Gastrocnemius medialis (tissue), 4 donors: ENCODE measurements around the gene DYNLT5.

ENCODE experiments used
- POLR2A ChIP-seq, 2 donors: fragments of 450-650 bp; IDR thresholded peaks; one replicate each; pipeline ENCODE4 v1.6.1; 2017; ENCODE audit warnings: antibody characterized with exemption in 2 of 2, mild to moderate bottlenecking in 2 of 2, moderate library complexity in 2 of 2
- TF ChIP-seq, protein P1 (sequence below), 5 experiments: fragments of 450-650 bp in 3 of 5; fragments of 200-600 bp in 2 of 5; sonication (generic) in 2 of 5; IDR thresholded peaks in 4 of 5; conservative IDR thresholded peaks in 1 of 5; 1 replicate in 4 of 5; 2 replicates in 1 of 5; pipeline ENCODE4 v1.5.1; 2016 to 2019; ENCODE audit warnings: antibody characterized with exemption in 5 of 5, mild to moderate bottlenecking in 3 of 5, moderate library complexity in 3 of 5

DNA sequence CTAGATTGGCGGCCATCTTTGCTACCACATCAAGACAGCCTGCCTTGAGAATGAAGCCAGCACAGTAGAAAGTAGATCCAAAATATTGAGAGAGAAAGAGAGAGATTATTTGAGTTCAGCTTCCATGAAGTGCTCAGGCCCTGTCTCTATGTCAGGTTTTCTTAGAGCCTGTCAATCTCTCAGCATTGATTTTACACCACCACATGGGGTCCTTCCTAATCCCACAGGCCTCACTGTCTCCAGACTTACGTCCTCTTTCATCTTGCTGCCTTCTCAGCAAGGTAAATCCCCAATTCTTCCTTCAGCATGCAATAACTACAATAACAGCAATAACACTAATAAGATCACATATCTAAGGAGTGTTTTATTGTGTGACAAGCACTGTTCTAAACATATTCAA, 21.0 kb downstream of the DYNLT5 start:
- TF ChIP-seq, protein P1, sequence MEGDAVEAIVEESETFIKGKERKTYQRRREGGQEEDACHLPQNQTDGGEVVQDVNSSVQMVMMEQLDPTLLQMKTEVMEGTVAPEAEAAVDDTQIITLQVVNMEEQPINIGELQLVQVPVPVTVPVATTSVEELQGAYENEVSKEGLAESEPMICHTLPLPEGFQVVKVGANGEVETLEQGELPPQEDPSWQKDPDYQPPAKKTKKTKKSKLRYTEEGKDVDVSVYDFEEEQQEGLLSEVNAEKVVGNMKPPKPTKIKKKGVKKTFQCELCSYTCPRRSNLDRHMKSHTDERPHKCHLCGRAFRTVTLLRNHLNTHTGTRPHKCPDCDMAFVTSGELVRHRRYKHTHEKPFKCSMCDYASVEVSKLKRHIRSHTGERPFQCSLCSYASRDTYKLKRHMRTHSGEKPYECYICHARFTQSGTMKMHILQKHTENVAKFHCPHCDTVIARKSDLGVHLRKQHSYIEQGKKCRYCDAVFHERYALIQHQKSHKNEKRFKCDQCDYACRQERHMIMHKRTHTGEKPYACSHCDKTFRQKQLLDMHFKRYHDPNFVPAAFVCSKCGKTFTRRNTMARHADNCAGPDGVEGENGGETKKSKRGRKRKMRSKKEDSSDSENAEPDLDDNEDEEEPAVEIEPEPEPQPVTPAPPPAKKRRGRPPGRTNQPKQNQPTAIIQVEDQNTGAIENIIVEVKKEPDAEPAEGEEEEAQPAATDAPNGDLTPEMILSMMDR (IDR thresholded peaks at IDR 0.05 in 4 of 5, conservative IDR thresholded peaks at IDR 0.05 in 1 of 5): no peak
- TF ChIP-seq POLR2A (IDR thresholded peaks at IDR 0.05): no peak
